ENCODE results near the gene TBL2. TPM values are rescaled to one million over a fixed set of nuclear protein-coding genes. Genes with fewer than 3 reads are reported as not detected.

TBL2 gene
- total RNA-seq, 2 experiments from 2014 or later: 36.9 to 47.9 TPM

DNA sequence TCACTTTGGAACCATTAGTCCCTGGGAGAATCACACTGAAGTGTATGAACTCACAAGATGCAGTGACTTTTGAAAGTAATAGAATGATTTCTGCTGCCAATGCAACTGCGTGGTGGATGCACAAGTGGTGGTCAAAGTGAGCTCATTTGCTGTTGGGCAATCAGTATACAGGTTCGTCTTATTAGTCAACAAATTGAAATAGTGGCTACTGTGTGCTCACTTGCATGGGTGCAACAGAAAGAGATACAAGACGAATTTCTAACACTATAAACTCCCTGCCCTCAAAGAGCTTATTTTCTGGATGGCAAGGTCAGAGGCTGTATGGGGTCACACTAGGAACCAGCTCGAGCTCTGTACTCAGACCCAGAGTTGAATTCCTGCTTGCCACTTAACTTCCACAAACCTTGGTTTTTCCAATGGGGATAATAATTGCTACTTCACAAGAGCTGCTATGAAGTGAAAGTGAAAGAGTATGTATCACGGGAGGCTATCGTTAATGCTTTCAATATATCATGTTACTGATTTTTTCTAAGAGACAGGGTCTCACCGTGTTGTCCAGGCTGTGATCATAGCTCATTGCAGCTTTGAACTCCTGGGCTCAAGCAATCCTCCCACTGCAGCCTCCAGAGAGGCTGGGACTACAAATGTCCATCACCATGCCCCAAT lies 12.6 kb downstream of the TBL2 start:
- H3K36me3 ChIP-seq (ENCODE audit: insufficient read depth, low read length): peaks cover 27% of the 10 kb centered on the region
- H3K4me2 ChIP-seq (ENCODE audit: low read length): no peak overlapping the region
- BruUV-seq (replicated peaks): no TSS peak
- ChIA-PET CTCF (ENCODE audit: unreplicated experiment) (no interaction called here), POLR2A (interaction anchor here (0.8 to 1.1 kb wide), 2 partner anchors 10 to 12 kb away, joined by 3 to 7 read pairs; no protein-coding TSS in a partner anchor)
- H3K27ac ChIP-seq (ENCODE audit: low read depth, low read length, poor library complexity, severe bottlenecking): no peak overlapping the region
- no peaks in the 10 kb centered on the region for H3K9me2 ChIP-seq (ENCODE audit: insufficient read depth, low read length)
- H2AFZ ChIP-seq (ENCODE audit: low read length): no peak overlapping the region
- H3K4me1 ChIP-seq (ENCODE audit: insufficient read depth, low read length, poor library complexity, severe bottlenecking): no peaks in the 10 kb centered on the region
- no peak for DNase-seq (ENCODE audit: low spot score)
- intact Hi-C loops (cut with micrococcal nuclease; ENCODE audit: unreplicated experiment): no loop called here
- H3K4me3 ChIP-seq (ENCODE audit: low read depth, low read length, poor library complexity, severe bottlenecking): no peak overlapping the region
- H3K9me3 ChIP-seq (ENCODE audit: low read length): no peaks in the 10 kb centered on the region
- no peaks in the 10 kb centered on the region for H3K79me2 ChIP-seq (ENCODE audit: insufficient read depth, low read depth, low read length)
- no peaks in the 10 kb centered on the region for H4K20me1 ChIP-seq (ENCODE audit: insufficient read depth, low read length)
- TF ChIP-seq EZH2phosphoT487 (IDR thresholded peaks at IDR 0.05; ENCODE audit: borderline replicate concordance, low read depth, low read length): no peak
- TF ChIP-seq, protein P1, sequence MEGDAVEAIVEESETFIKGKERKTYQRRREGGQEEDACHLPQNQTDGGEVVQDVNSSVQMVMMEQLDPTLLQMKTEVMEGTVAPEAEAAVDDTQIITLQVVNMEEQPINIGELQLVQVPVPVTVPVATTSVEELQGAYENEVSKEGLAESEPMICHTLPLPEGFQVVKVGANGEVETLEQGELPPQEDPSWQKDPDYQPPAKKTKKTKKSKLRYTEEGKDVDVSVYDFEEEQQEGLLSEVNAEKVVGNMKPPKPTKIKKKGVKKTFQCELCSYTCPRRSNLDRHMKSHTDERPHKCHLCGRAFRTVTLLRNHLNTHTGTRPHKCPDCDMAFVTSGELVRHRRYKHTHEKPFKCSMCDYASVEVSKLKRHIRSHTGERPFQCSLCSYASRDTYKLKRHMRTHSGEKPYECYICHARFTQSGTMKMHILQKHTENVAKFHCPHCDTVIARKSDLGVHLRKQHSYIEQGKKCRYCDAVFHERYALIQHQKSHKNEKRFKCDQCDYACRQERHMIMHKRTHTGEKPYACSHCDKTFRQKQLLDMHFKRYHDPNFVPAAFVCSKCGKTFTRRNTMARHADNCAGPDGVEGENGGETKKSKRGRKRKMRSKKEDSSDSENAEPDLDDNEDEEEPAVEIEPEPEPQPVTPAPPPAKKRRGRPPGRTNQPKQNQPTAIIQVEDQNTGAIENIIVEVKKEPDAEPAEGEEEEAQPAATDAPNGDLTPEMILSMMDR (conservative IDR thresholded peaks at IDR 0.05; ENCODE audit: low read length): no peak

DNA sequence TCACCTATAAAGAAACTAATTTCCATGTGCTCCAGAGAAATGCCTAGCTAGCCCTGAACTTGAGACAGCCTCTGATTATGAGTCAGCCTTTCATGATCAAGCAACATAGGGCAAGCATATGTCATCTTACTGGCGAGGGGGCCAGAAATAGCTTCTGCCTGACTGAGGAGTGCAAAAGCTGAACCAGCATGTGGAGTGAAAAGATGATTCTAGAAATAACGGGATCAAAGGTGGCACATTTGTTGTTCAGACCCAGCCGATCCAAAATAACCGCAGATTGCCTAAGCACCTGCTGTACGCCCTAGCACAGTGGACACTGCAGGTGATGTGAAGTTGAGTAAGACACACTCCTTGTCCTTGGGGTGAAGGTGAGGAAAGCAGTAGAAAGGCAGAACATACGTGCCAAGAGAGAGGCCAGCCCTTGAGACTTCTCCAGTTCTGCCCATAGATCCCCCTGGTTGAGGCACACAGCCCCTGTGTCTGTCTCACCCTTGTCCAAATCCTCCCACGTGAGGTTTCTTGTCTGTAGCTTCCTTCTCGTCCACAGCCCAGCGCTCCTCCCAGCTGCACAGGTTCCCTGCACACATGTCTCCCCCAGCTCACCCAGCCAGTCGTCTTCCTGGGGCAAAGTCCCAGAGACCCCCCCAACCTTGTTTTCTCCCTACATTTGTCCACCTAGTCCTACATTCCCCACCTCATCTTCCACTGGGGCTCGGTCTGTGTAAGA lies 18.1 kb downstream of the TBL2 start:
- no peak for DNase-seq (ENCODE audit: low spot score)
- intact Hi-C loops (cut with micrococcal nuclease; ENCODE audit: unreplicated experiment): no loop called here
- BruUV-seq (replicated peaks): no TSS peak
- peaks cover 2% of the 10 kb centered on the region; the same call in 1 of the 2 replicates for H3K36me3 ChIP-seq (ENCODE audit: insufficient read depth, low read length)
- no peak overlapping the region for H3K4me2 ChIP-seq (ENCODE audit: low read length)
- TF ChIP-seq, protein P1 (conservative IDR thresholded peaks at IDR 0.05; ENCODE audit: low read length): no peak
- TF ChIP-seq EZH2phosphoT487 (IDR thresholded peaks at IDR 0.05; ENCODE audit: borderline replicate concordance, low read depth, low read length): no peak
- peaks cover 17% of the 10 kb centered on the region for H3K79me2 ChIP-seq (ENCODE audit: insufficient read depth, low read depth, low read length)
- H3K9me2 ChIP-seq (ENCODE audit: insufficient read depth, low read length): no peaks in the 10 kb centered on the region
- H3K4me3 ChIP-seq (ENCODE audit: low read depth, low read length, poor library complexity, severe bottlenecking): no peak overlapping the region
- peaks cover 18% of the 10 kb centered on the region for H3K4me1 ChIP-seq (ENCODE audit: insufficient read depth, low read length, poor library complexity, severe bottlenecking)
- H4K20me1 ChIP-seq (ENCODE audit: insufficient read depth, low read length): peaks cover 6% of the 10 kb centered on the region; the same call in 1 of the 2 replicates
- no peaks in the 10 kb centered on the region for H3K9me3 ChIP-seq (ENCODE audit: low read length)
- H2AFZ ChIP-seq (ENCODE audit: low read length): no peak overlapping the region
- ChIA-PET CTCF (ENCODE audit: unreplicated experiment) (no interaction called here), POLR2A (interaction anchor here (0.5 to 1.9 kb wide), 6 partner anchors 18 to 134 kb away, joined by 3 to 4 read pairs (median 4); partner anchors contain the start of genes BAZ1B and TBL2)
- H3K27ac ChIP-seq (ENCODE audit: low read depth, low read length, poor library complexity, severe bottlenecking): no peak overlapping the region

All from OCI-LY7 (cell line).